IMR-90 (cell line): Measurements from ENCODE around the gene PSAP.
"Not testable (repeated sequence)": the region's sequence is repeated elsewhere in the genome, so short reads cannot be mapped to it uniquely, and the experiment has no call there.

Experiments used
- CEBPB ChIP-seq: IDR thresholded peaks from 2 replicates; pipeline ENCODE4 v1.6.1; 2012; ENCODE audit warnings: low read depth, low read length, improper control_type of control experiment
- ELK1 ChIP-seq: fragments of 150-350 bp; IDR thresholded peaks from 2 replicates; pipeline ENCODE4 v1.6.1; 2016; ENCODE audit warnings: low read depth, mild to moderate bottlenecking, low read length, moderate library complexity, borderline replicate concordance
- FOS ChIP-seq: fragments of 150-350 bp; IDR thresholded peaks from 2 replicates; pipeline ENCODE4 v1.6.1; 2016; ENCODE audit warnings: low read depth, low read length
- MAFK ChIP-seq: IDR thresholded peaks from 2 replicates; pipeline ENCODE4 v1.6.1; 2012; ENCODE audit warnings: low read depth, low read length, improper control_type of control experiment
- MXI1 ChIP-seq: IDR thresholded peaks from 2 replicates; pipeline ENCODE4 v1.6.1; 2012; ENCODE audit warnings: low read depth, mild to moderate bottlenecking, low read length, moderate library complexity, borderline replicate concordance
- NFE2L2 ChIP-seq: fragments of 150-350 bp; IDR thresholded peaks from 2 replicates; pipeline ENCODE4 v1.6.1; 2016; ENCODE audit warnings: low read depth, mild to moderate bottlenecking, low read length
- POLR2A ChIP-seq: IDR thresholded peaks from 2 replicates; pipeline ENCODE4 v1.6.1; 2012; ENCODE audit warnings: mild to moderate bottlenecking, low read depth, low read length
- RAD21 ChIP-seq: IDR thresholded peaks from 2 replicates; pipeline ENCODE4 v1.6.1; 2012; ENCODE audit warnings: low read length, improper control_type of control experiment
- RCOR1 ChIP-seq: IDR thresholded peaks from 2 replicates; pipeline ENCODE4 v1.6.1; 2012; ENCODE audit warnings: mild to moderate bottlenecking, low read length, improper control_type of control experiment; ENCODE audit not compliant: insufficient replicate concordance
- RFX5 ChIP-seq: IDR thresholded peaks from 2 replicates; pipeline ENCODE4 v1.8.0; 2012; ENCODE audit warnings: low read depth, mild to moderate bottlenecking, low read length, moderate library complexity
- SMC3 ChIP-seq: fragments of 150-350 bp; IDR thresholded peaks from 2 replicates; pipeline ENCODE4 v1.6.1; 2016; ENCODE audit warnings: low read depth, mild to moderate bottlenecking, antibody characterized with exemption, low read length, moderate library complexity
- TF ChIP-seq, protein P1 (sequence below): conservative IDR thresholded peaks from 2 replicates; pipeline ENCODE4 v1.5.1; 2012; ENCODE audit warnings: mild to moderate bottlenecking, low read depth, low read length, improper control_type of control experiment

DNA sequence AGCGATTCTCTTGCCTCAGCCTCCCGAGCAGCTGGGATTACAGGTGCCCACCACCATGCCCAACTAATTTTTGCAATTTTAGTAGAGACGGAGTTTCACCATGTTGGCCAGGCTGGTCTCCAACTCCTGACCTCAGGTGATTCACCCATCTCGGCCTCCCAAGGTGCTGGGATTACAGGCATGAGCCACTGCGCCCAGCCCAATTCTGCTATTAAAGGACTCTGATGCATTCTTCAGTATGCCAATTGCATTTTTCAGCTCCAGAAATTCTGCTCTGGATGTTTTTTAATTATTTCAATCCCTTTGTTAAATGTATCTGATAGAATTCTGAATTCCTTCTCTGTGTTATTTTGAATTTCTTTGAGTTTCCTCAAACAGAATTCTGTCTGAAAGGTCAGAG, 47.3 kb upstream of the PSAP start:
- TF ChIP-seq FOS, POLR2A, CEBPB, RAD21, MXI1, RFX5, SMC3, NFE2L2, RCOR1, ELK1, MAFK: not testable (repeated sequence)
- TF ChIP-seq, protein P1, sequence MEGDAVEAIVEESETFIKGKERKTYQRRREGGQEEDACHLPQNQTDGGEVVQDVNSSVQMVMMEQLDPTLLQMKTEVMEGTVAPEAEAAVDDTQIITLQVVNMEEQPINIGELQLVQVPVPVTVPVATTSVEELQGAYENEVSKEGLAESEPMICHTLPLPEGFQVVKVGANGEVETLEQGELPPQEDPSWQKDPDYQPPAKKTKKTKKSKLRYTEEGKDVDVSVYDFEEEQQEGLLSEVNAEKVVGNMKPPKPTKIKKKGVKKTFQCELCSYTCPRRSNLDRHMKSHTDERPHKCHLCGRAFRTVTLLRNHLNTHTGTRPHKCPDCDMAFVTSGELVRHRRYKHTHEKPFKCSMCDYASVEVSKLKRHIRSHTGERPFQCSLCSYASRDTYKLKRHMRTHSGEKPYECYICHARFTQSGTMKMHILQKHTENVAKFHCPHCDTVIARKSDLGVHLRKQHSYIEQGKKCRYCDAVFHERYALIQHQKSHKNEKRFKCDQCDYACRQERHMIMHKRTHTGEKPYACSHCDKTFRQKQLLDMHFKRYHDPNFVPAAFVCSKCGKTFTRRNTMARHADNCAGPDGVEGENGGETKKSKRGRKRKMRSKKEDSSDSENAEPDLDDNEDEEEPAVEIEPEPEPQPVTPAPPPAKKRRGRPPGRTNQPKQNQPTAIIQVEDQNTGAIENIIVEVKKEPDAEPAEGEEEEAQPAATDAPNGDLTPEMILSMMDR, result not testable (repeated sequence)
